Gastrocnemius medialis (tissue), 4 donors: Measurements from ENCODE around the gene ZMPSTE24.

Experiments used
- CTCF ChIP-seq, 5 experiments: fragments of 450-650 bp in 3 of 5; fragments of 200-600 bp in 2 of 5; sonication (generic) in 2 of 5; IDR thresholded peaks in 4 of 5; conservative IDR thresholded peaks in 1 of 5; 1 replicate in 4 of 5; 2 replicates in 1 of 5; pipeline ENCODE4 v1.5.1; 2016 to 2019; ENCODE audit warnings: antibody characterized with exemption in 5 of 5, mild to moderate bottlenecking in 3 of 5, moderate library complexity in 3 of 5
- POLR2A ChIP-seq, 2 donors: fragments of 450-650 bp; IDR thresholded peaks; one replicate each; pipeline ENCODE4 v1.6.1; 2017; ENCODE audit warnings: antibody characterized with exemption in 2 of 2, mild to moderate bottlenecking in 2 of 2, moderate library complexity in 2 of 2

GRCh38 chr1:40315239-40315794 is 57.3 kb downstream of the ZMPSTE24 start:
- TF ChIP-seq POLR2A (IDR thresholded peaks at IDR 0.05) (no peak), CTCF (IDR thresholded peaks at IDR 0.05 in 4 of 5, conservative IDR thresholded peaks at IDR 0.05 in 1 of 5) (peak; percentile 73 to 90 (median 80))
